DND-41 (cell line): ENCODE measurements around the gene N4BP2.

Experiments used
- ATAC-seq: fragments of 200-7000 bp; cut with Tn5 transposase; 3 replicates; pipeline ENCODE4 v1.9.1; 2021; ENCODE audit warnings: low read depth; ENCODE audit not compliant: insufficient read depth
- DNase-seq: peaks from one replicate; pipeline ENCODE4 v3.0.0-alpha.2; 2020
- H2AFZ ChIP-seq: 2 replicates; pipeline ENCODE4 v1.6.0; 2012; ENCODE audit warnings: low read depth, low read length
- H3K27ac ChIP-seq: 2 replicates; pipeline ENCODE4 v1.5.1; 2012; ENCODE audit warnings: low read length, inconsistent platforms
- H3K27me3 ChIP-seq: fragments of 200-600 bp; sonication (generic); 2 replicates; pipeline ENCODE4 v1.6.0; 2012; ENCODE audit warnings: low read length, mild to moderate bottlenecking, inconsistent platforms; ENCODE audit not compliant: insufficient read depth, poor library complexity
- H3K36me3 ChIP-seq: 2 replicates; pipeline ENCODE4 v1.5.1; 2012; ENCODE audit warnings: low read length, inconsistent platforms; ENCODE audit not compliant: insufficient read depth
- H3K4me1 ChIP-seq: 2 replicates; pipeline ENCODE4 v1.5.1; 2012; ENCODE audit warnings: mild to moderate bottlenecking, low read length; ENCODE audit not compliant: insufficient read depth
- H3K4me2 ChIP-seq: 2 replicates; pipeline ENCODE4 v1.6.0; 2012; ENCODE audit warnings: mild to moderate bottlenecking, moderate library complexity, low read length, inconsistent platforms; ENCODE audit not compliant: insufficient read depth
- H3K4me3 ChIP-seq, 2 experiments: fragments of 200-600 bp in 1 of 2; shearing (Covaris generic) in 1 of 2; 2 replicates each; pipeline ENCODE4 v1.5.1; 2012 to 2016; ENCODE audit warnings: inconsistent platforms in 2 of 2, low read length in 2 of 2, mild to moderate bottlenecking in 2 of 2, low read depth in 1 of 2, moderate library complexity in 1 of 2
- H3K79me2 ChIP-seq: 2 replicates; pipeline ENCODE4 v1.6.0; 2012; ENCODE audit warnings: low read length, inconsistent platforms; ENCODE audit not compliant: insufficient read depth
- H3K9ac ChIP-seq: 2 replicates; pipeline ENCODE4 v1.6.0; 2012; ENCODE audit warnings: low read depth, mild to moderate bottlenecking, inconsistent platforms, low read length, moderate library complexity
- H3K9me3 ChIP-seq: 2 replicates; pipeline ENCODE4 v1.5.1; 2012; ENCODE audit warnings: low read length, moderate library complexity, mild to moderate bottlenecking, inconsistent platforms; ENCODE audit not compliant: insufficient read depth, severe bottlenecking
- H4K20me1 ChIP-seq: 2 replicates; pipeline ENCODE4 v1.6.0; 2012; ENCODE audit warnings: low read length; ENCODE audit not compliant: insufficient read depth
- EZH2 ChIP-seq: IDR thresholded peaks from 3 replicates; pipeline ENCODE4 v1.6.1; 2012; ENCODE audit warnings: borderline replicate concordance, low read depth, mild to moderate bottlenecking, moderate library complexity, low read length, inconsistent platforms; ENCODE audit not compliant: severe bottlenecking
- TF ChIP-seq, protein P1 (sequence below): IDR thresholded peaks from 2 replicates; pipeline ENCODE4 v1.5.1; 2012; ENCODE audit warnings: borderline replicate concordance, low read length, moderate library complexity, mild to moderate bottlenecking; ENCODE audit not compliant: poor library complexity, severe bottlenecking; ENCODE audit errors: extremely low read depth

Gene N4BP2

DNA sequence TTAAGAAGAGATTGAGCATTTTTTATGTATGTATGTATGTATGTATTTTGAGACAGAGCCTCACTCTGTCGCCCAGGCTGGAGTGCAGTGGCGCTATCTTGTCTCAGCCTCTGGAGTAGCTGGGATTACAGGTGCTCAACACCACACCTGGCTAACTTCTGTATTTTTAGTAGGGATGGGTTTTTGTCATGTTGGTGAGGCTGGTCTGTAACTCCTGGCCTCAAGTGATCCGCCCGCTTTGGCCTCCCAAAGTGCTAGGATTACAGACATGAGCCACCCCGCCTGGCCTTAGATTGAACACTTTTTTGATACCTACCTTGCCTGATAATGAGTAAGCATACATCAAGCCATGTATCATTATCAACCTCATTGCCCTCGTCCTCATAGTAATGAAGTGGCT, 2.7 kb downstream of the N4BP2 start:
- H3K79me2 ChIP-seq, result peaks cover 76% of the 10 kb centered on the region

DNA sequence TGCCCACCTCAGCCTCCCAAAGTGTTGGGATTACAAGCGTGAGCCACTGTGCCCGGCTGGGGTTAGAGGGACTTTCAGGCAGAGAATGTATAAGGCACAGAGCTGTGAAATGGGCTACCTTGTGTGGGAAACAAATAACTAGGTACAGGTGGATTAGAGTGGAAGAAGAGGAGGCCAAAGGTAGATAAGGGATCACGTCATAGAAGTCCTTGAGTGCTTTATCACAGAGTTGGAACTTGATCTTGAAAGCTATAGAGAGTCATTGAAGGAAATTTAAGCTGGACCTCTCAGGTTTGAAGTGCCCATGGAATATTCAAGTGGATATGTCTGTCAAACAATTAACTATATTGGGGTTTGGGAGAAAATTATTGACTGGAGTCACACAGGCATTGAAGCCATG, 8.4 kb downstream of the N4BP2 start:
- DNase-seq, result no peak

More for the DNA sequence above, 2.7 kb downstream of the N4BP2 start:
- H3K27me3 ChIP-seq, result no peaks in the 10 kb centered on the region
- peak overlapping the region in 1 of 2 experiments; percentile 86; a peak in 1 of 4 replicates for H3K4me3 ChIP-seq
- peaks cover 23% of the 10 kb centered on the region for H4K20me1 ChIP-seq
- DNase-seq, result no peak
- no peaks in the 10 kb centered on the region for H3K9me3 ChIP-seq
- peaks cover 44% of the 10 kb centered on the region for H3K36me3 ChIP-seq
- H3K9ac ChIP-seq, result 0 out of 2 replicates have a peak overlapping the region, but pooled peaks have one; percentile 100
- peaks cover 39% of the 10 kb centered on the region for H3K4me1 ChIP-seq
- H3K27ac ChIP-seq, result no peak overlapping the region; the same call in 1 of the 2 replicates
- no peak overlapping the region for H2AFZ ChIP-seq
- no peak for ATAC-seq
- peak overlapping the region; percentile 85 for H3K4me2 ChIP-seq
- TF ChIP-seq EZH2, result no peak
- TF ChIP-seq, protein P1, sequence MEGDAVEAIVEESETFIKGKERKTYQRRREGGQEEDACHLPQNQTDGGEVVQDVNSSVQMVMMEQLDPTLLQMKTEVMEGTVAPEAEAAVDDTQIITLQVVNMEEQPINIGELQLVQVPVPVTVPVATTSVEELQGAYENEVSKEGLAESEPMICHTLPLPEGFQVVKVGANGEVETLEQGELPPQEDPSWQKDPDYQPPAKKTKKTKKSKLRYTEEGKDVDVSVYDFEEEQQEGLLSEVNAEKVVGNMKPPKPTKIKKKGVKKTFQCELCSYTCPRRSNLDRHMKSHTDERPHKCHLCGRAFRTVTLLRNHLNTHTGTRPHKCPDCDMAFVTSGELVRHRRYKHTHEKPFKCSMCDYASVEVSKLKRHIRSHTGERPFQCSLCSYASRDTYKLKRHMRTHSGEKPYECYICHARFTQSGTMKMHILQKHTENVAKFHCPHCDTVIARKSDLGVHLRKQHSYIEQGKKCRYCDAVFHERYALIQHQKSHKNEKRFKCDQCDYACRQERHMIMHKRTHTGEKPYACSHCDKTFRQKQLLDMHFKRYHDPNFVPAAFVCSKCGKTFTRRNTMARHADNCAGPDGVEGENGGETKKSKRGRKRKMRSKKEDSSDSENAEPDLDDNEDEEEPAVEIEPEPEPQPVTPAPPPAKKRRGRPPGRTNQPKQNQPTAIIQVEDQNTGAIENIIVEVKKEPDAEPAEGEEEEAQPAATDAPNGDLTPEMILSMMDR, result no peak

DNA sequence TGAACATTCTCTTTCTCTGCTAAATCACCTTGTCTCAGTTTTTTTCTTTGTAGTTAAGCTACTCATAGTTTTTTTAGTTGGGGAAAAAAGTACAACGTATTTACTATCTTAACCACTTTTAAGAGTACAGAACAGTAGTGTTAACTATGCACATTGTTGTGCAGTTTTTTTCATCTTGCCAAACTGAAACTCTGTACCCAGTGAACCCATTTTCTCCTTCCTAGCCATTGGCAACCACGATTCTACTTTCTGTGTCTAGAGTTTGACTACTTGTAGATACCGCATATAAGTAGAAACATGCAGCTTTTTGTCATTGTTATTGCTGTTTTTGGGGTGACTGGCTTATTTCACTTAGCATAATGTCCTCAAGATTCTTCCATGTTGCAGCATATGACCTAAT, 10.0 kb downstream of the N4BP2 start:
- no peak for DNase-seq

More for the DNA sequence above, 8.4 kb downstream of the N4BP2 start:
- H3K4me3 ChIP-seq, result no peak overlapping the region
- ATAC-seq, result no peak
- H3K27ac ChIP-seq, result no peak overlapping the region
- H3K27me3 ChIP-seq, result no peaks in the 10 kb centered on the region
- no peak overlapping the region for H3K9ac ChIP-seq
- H3K36me3 ChIP-seq, result peaks cover 44% of the 10 kb centered on the region
- no peak overlapping the region for H2AFZ ChIP-seq
- peaks cover 100% of the 10 kb centered on the region for H3K79me2 ChIP-seq
- peaks cover 17% of the 10 kb centered on the region; the same call in 1 of the 2 replicates for H4K20me1 ChIP-seq
- TF ChIP-seq EZH2, result no peak
- TF ChIP-seq, protein P1, result no peak
- no peaks in the 10 kb centered on the region for H3K9me3 ChIP-seq
- H3K4me1 ChIP-seq, result peaks cover 16% of the 10 kb centered on the region; the same call in 1 of the 2 replicates
- H3K4me2 ChIP-seq, result no peak overlapping the region

More for the DNA sequence above, 10.0 kb downstream of the N4BP2 start:
- no peak overlapping the region for H2AFZ ChIP-seq
- H3K27ac ChIP-seq, result no peak overlapping the region
- peaks cover 35% of the 10 kb centered on the region for H3K36me3 ChIP-seq
- 0 out of 3 replicates have a peak, but pooled peaks have one; percentile 35 for ATAC-seq
- no peak overlapping the region for H3K4me2 ChIP-seq
- H3K27me3 ChIP-seq, result no peaks in the 10 kb centered on the region
- TF ChIP-seq, protein P1, result no peak
- TF ChIP-seq EZH2, result no peak
- H3K4me3 ChIP-seq, result no peak overlapping the region
- H3K4me1 ChIP-seq, result peaks cover 15% of the 10 kb centered on the region; the same call in 1 of the 2 replicates
- H3K9ac ChIP-seq, result no peak overlapping the region
- H3K9me3 ChIP-seq, result no peaks in the 10 kb centered on the region
- peaks cover 100% of the 10 kb centered on the region for H3K79me2 ChIP-seq
- peaks cover 26% of the 10 kb centered on the region; the same call in 1 of the 2 replicates for H4K20me1 ChIP-seq
